ENCODE results near the gene KRT9.

The KRT9 gene

DNA sequence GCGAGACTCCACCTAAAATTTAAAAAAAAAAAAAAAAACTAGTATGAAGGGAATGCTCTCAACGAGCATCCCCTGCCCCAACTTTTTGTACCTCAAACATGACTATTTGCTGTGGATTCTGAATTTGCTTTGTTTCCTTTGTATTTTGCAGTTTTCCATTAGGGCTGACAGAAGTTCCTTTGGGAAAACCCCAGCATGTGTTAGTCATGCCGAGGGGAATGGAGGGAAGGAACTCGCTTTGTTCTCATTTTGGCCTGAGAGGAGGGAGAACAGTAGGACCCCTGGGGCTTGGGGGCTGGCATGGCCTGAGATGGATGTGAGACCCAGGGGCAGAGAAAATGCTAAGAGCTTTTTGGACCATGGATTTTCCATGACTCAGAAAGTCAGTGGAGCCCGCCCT, 20.5 kb downstream of the KRT9 start:
- no peak for DNase-seq (ENCODE audit: low read depth)
- H3K4me3 ChIP-seq (ENCODE audit: low read depth, low read length) = no peak overlapping the region
- TF ChIP-seq, protein P1, sequence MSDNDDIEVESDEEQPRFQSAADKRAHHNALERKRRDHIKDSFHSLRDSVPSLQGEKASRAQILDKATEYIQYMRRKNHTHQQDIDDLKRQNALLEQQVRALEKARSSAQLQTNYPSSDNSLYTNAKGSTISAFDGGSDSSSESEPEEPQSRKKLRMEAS (IDR thresholded peaks at IDR 0.05; ENCODE audit: low read depth, low read length) = no peak
- TF ChIP-seq, protein P2, sequence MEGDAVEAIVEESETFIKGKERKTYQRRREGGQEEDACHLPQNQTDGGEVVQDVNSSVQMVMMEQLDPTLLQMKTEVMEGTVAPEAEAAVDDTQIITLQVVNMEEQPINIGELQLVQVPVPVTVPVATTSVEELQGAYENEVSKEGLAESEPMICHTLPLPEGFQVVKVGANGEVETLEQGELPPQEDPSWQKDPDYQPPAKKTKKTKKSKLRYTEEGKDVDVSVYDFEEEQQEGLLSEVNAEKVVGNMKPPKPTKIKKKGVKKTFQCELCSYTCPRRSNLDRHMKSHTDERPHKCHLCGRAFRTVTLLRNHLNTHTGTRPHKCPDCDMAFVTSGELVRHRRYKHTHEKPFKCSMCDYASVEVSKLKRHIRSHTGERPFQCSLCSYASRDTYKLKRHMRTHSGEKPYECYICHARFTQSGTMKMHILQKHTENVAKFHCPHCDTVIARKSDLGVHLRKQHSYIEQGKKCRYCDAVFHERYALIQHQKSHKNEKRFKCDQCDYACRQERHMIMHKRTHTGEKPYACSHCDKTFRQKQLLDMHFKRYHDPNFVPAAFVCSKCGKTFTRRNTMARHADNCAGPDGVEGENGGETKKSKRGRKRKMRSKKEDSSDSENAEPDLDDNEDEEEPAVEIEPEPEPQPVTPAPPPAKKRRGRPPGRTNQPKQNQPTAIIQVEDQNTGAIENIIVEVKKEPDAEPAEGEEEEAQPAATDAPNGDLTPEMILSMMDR (IDR thresholded peaks at IDR 0.05; ENCODE audit: low read depth, low read length) = no peak
- TF ChIP-seq POLR2A (IDR thresholded peaks at IDR 0.05; ENCODE audit: extremely low read depth, insufficient read length) (no peak), MYC (IDR thresholded peaks at IDR 0.05; ENCODE audit: low read depth, low read length) (no peak)

DNA sequence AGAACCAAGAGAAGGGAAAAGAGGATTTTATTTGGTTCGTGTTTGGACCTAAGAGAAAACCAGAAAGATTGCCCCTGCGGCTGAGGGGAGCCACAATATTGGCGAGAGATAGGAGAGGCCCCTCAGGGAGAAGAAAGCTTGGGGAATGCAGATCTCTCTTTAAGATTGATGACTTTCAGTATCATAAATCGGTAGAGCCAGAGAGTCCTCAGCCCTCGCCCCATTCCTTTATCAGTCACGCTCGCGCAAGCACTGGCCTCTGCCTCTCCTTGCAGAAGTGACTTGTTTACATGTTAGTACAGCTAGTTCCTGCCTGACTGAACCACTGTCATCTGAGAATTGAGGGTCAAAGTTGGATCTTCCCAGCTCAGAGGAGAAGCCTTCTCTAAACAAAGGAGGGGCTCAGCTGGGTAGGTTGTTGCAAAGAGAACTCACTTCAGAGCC, 22.2 kb downstream of the KRT9 start:
- no peak for DNase-seq (ENCODE audit: low read depth)
- no peak overlapping the region for H3K4me3 ChIP-seq (ENCODE audit: low read depth, low read length)
- TF ChIP-seq, protein P2 (IDR thresholded peaks at IDR 0.05; ENCODE audit: low read depth, low read length) = no peak
- TF ChIP-seq MYC (IDR thresholded peaks at IDR 0.05; ENCODE audit: low read depth, low read length) (no peak), POLR2A (IDR thresholded peaks at IDR 0.05; ENCODE audit: extremely low read depth, insufficient read length) (no peak)
- TF ChIP-seq, protein P1 (IDR thresholded peaks at IDR 0.05; ENCODE audit: low read depth, low read length) = no peak; the same call in 1 of the 2 replicates

DNA sequence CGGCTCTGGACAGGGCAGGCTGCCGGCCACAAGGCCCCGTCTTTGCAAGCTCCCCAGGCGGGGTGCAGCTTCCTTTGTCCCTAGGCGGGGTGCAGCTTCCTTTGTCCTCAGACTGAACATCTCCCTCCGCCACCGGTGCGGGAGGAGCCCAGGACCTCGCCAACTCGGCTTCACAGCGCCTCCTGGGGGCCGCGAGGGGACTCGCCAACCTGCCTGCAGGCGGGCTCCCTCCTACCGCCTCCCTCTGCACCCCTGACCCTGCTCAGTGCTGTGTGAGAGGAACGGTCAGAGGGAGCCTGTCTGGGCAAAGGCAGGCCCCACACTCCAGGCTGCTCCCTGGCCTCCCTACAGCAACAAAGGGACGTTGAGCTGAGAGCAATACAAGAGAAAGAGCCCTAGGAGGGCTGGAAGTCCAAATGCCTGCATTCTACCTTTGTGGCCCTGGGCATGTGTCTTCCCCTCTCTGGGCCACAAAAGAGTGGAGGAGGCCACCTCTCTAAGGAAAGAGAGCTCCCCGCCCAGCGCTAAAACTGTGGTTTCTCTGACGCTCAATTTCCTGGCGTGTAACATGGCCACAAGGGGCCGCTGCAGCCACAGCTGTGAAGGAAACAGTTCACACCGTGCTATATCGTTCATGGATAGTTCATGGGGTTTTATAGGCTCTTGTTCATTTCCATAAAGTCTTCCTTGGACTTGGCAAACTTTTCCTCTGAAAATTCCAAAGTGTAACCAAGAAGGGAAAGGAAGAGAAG, 22.8 kb downstream of the KRT9 start:
- peak; percentile 85 for DNase-seq (ENCODE audit: low read depth)
- H3K4me3 ChIP-seq (ENCODE audit: low read depth, low read length) = no peak overlapping the region
- TF ChIP-seq, protein P2 (IDR thresholded peaks at IDR 0.05; ENCODE audit: low read depth, low read length) = peak; percentile 84
- TF ChIP-seq, protein P1 (IDR thresholded peaks at IDR 0.05; ENCODE audit: low read depth, low read length) = peak; percentile 42
- TF ChIP-seq POLR2A (IDR thresholded peaks at IDR 0.05; ENCODE audit: extremely low read depth, insufficient read length) (no peak), MYC (IDR thresholded peaks at IDR 0.05; ENCODE audit: low read depth, low read length) (peak; percentile 44; the same call in 1 of the 2 replicates)

DNA sequence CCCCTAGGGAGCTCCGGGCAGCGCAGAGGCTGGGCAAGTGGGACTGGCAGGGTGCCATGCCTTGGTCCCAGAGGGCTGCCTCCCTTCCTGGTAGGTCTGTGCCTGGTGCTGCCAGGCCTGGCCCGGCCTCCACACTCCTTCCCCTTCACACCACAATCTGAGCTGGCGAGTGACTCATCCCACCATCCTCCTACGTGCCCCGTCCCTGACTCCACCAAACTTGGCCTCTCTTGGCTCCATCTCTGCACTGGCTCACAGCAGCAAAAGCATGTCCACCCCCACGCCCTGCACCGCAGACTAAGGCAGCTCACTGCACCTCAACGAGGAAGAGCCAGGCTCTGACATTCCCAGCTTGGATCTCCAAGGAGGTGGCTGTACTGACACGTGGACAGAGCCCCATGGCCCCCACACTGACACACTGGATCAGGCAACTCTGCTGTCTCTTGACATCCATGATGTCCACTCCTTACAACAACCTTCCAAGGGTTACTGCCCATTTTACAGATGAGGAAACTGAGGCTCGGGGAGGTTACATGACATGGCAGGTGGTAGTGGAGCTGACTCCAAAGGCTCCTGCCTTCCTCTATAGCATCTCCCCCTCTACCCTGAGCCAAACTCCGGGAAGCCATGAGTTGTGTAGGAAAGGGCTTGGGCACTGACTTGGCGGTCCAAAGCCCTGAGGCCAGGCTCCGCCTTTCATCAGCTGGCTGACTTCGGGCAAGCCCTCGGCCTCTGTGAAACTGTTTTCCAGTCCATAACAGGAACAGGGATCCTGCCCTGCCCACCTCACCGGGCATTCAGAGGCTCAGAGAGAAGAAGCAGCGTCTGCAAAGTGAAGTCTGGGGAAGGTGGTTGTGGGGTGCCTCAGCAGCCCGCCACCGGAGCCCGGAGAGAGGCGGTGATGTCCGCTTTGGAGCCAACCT, 23.7 kb downstream of the KRT9 start:
- peak; percentile 95 for DNase-seq (ENCODE audit: low read depth)
- TF ChIP-seq, protein P2 (IDR thresholded peaks at IDR 0.05; ENCODE audit: low read depth, low read length) = no peak
- no peak for TF ChIP-seq POLR2A (IDR thresholded peaks at IDR 0.05; ENCODE audit: extremely low read depth, insufficient read length)
- TF ChIP-seq, protein P1 (IDR thresholded peaks at IDR 0.05; ENCODE audit: low read depth, low read length) = 0 out of 2 replicates have a peak, but pooled peaks have one; percentile 16
- no peak overlapping the region for H3K4me3 ChIP-seq (ENCODE audit: low read depth, low read length)

DNA sequence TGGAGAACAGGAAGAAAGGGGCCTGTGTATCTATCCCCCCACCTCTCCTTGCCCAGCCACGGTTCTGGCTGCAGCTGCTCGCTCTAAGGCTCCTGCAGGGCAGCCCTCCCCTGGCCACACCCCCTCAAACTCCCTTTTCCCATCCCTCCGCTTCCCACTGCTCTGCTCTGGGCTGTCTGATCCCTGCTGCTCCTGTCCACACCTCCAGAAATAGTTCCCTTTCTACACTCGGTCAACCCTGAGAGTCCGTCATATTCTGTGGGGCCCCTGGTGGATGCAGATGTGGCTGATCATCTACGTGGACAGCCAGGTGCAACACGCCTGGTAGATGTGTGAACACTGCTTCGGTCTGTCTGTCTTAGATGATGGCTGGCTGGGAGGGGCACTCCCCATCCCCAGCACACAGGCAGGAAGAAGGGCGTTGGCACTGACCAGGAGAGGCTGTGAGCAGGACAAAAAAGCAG, 24.4 kb downstream of the KRT9 start:
- no peak for TF ChIP-seq POLR2A (IDR thresholded peaks at IDR 0.05; ENCODE audit: extremely low read depth, insufficient read length)
- TF ChIP-seq, protein P1 (IDR thresholded peaks at IDR 0.05; ENCODE audit: low read depth, low read length) = no peak
- no peak for TF ChIP-seq MYC (IDR thresholded peaks at IDR 0.05; ENCODE audit: low read depth, low read length)
- TF ChIP-seq, protein P2 (IDR thresholded peaks at IDR 0.05; ENCODE audit: low read depth, low read length) = no peak
- no peak overlapping the region for H3K4me3 ChIP-seq (ENCODE audit: low read depth, low read length)
- no peak for DNase-seq (ENCODE audit: low read depth)
